Progenitor cell of endocrine pancreas (in vitro differentiated cells): Measurements from ENCODE around the gene TRIM10. TPM values are rescaled to one million over a fixed set of nuclear protein-coding genes. Genes with fewer than 3 reads are reported as not detected.

ENCODE experiments used
- DNase-seq: peaks from one replicate; pipeline ENCODE4 v3.0.0; 2021; ENCODE audit warnings: low spot score; ENCODE audit not compliant: unreplicated experiment
- H3K27ac Mint-ChIP-seq: 2 replicates; pipeline ENCODE4 v1.8.0; 2021; ENCODE audit warnings: mild to moderate bottlenecking, moderate library complexity, mixed read lengths
- H3K27me3 Mint-ChIP-seq: 2 replicates; pipeline ENCODE4 v1.8.0; 2021; ENCODE audit warnings: mixed read lengths
- H3K36me3 Mint-ChIP-seq: 2 replicates; pipeline ENCODE4 v1.8.0; 2022; ENCODE audit warnings: mixed read lengths; ENCODE audit not compliant: insufficient read depth
- H3K4me1 Mint-ChIP-seq: 2 replicates; pipeline ENCODE4 v1.8.0; 2021; ENCODE audit warnings: low read depth, mixed read lengths
- H3K4me3 Mint-ChIP-seq: 2 replicates; pipeline ENCODE4 v1.8.0; 2021; ENCODE audit warnings: low read depth, mild to moderate bottlenecking, moderate library complexity, mixed read lengths
- H3K9me3 Mint-ChIP-seq: 2 replicates; pipeline ENCODE4 v1.8.0; 2021; ENCODE audit warnings: low read depth, mixed read lengths
- total RNA-seq: library from RNA; stranded (reverse); gene quantifications from 2 replicates; pipeline ENCODE4 v1.2.1, GENCODE V29; 2021
- TF ChIP-seq, protein P1 (sequence below): fragments of 200-600 bp; sonication (generic); IDR thresholded peaks from one replicate; pipeline ENCODE4 v1.5.0; 2021; ENCODE audit warnings: antibody characterized with exemption, mild to moderate bottlenecking; ENCODE audit not compliant: unreplicated experiment

Gene TRIM10
- total RNA-seq, 1 donor from 2014 or later: not detected

DNA sequence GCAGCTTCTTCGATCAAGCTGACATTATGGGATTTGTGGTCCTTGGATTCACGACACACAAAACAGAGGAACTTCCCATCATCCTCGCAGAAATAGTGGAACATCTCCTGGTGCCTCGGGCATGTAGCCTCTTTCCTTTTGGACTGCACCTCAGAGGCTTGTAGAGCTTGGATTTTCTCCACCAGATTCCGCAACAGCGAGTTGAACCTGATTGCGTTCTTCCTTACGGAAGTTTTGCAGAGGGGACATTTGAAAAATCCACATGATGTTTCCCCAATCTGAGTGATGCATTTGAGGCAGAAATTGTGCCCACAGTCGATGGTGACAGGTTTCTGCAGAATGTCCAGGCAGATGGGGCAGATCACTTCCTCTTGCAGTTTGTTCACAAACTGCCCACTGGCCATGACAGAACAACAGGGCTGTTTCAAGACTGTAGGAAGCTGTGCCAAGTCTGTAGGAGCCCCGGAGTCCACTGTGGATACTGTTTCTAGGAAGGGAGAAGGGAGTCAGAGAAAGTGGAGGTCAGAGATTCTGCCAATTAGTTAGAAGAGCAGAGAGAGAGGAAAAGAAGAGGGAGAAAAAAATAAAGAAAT, 48.5 kb downstream of the TRIM10 start:
- Mint-ChIP-seq H3K27ac (no peak overlapping the region), H3K27me3 (peaks cover 69% of the 10 kb centered on the region)

DNA sequence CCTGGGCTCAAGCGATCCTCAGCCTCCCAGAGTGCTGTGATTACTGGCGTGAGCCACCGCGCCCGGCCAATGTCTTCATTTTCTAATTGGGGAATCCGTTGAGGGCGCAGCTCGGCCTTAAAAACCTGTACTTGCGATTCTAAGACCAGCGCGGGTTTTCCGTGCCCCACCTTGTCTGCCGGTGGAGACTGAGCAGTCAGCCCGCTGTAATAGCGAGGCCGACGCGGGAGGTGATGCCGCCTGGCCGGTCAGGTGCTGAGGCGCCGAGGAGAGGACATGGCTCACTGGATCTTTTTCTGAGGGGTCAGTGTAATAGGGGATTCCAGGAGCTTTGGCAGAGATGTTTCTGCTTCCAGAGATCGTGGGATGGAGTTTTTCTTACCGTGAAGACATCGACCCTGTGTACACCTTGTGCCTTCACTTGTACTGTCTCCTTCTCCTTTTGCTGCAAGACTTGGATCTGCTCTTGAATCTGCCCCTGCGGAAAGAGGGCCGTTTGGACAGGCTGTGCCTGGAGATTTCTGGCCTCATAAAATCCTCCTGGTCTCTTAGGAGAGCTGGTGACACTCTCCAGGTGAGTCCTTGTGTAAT, 49.6 kb downstream of the TRIM10 start:
- no peaks in the 10 kb centered on the region for H3K9me3 Mint-ChIP-seq
- TF ChIP-seq, protein P1, sequence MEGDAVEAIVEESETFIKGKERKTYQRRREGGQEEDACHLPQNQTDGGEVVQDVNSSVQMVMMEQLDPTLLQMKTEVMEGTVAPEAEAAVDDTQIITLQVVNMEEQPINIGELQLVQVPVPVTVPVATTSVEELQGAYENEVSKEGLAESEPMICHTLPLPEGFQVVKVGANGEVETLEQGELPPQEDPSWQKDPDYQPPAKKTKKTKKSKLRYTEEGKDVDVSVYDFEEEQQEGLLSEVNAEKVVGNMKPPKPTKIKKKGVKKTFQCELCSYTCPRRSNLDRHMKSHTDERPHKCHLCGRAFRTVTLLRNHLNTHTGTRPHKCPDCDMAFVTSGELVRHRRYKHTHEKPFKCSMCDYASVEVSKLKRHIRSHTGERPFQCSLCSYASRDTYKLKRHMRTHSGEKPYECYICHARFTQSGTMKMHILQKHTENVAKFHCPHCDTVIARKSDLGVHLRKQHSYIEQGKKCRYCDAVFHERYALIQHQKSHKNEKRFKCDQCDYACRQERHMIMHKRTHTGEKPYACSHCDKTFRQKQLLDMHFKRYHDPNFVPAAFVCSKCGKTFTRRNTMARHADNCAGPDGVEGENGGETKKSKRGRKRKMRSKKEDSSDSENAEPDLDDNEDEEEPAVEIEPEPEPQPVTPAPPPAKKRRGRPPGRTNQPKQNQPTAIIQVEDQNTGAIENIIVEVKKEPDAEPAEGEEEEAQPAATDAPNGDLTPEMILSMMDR: no peak
- H3K4me1 Mint-ChIP-seq: no peaks in the 10 kb centered on the region
- peaks cover 74% of the 10 kb centered on the region for H3K27me3 Mint-ChIP-seq
- H3K36me3 Mint-ChIP-seq: no peaks in the 10 kb centered on the region
- no peak overlapping the region for H3K27ac Mint-ChIP-seq
- no peak overlapping the region for H3K4me3 Mint-ChIP-seq
- no peak for DNase-seq

More for the DNA sequence above, 48.5 kb downstream of the TRIM10 start:
- no peak overlapping the region for H3K4me3 Mint-ChIP-seq
- H3K36me3 Mint-ChIP-seq: no peaks in the 10 kb centered on the region
- H3K9me3 Mint-ChIP-seq: no peaks in the 10 kb centered on the region
- TF ChIP-seq, protein P1: no peak
- DNase-seq: no peak
- no peaks in the 10 kb centered on the region for H3K4me1 Mint-ChIP-seq

DNA sequence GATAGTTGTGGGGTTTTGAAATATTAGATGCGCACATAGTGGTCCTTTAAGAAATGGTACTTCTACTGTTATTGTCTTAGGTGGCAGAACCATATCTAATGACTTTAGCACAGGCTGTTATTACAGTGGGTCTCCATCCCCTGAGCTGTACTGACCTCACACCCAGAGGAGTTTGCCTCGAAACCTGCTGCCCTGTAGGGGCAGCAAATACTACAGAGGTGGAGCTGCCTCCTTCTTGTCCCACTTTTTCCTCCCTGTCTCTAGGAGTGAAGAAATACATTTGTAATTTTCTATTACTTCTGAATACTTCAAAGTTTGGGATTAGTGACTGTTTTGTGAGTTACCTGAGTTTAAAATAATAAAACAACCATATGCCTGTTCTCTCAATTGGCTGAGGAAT, 56.4 kb downstream of the TRIM10 start:
- TF ChIP-seq, protein P1: no peak
- Mint-ChIP-seq H3K27ac (no peak overlapping the region), H3K36me3 (no peaks in the 10 kb centered on the region), H3K27me3 (peaks cover 75% of the 10 kb centered on the region), H3K9me3 (no peaks in the 10 kb centered on the region), H3K4me3 (no peak overlapping the region), H3K4me1 (peaks cover 12% of the 10 kb centered on the region)
- DNase-seq: no peak

DNA sequence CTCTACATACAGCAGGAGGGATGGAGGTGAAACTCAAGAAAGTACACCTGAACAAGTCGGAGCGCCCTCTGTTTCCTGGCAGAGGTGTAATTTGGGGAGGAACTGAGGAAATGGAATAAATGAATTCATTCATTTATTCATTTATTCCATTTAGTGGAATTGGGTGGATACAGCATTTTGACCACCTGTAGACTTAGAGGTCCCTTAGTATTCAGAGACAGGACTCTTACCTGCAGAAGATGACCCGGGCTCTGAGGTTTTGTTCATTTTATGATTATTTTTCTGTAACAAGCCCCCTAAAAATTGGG, 57.2 kb downstream of the TRIM10 start:
- TF ChIP-seq, protein P1: no peak
- H3K4me1 Mint-ChIP-seq: peaks cover 12% of the 10 kb centered on the region
- no peaks in the 10 kb centered on the region for H3K9me3 Mint-ChIP-seq
- no peaks in the 10 kb centered on the region for H3K36me3 Mint-ChIP-seq
- H3K27ac Mint-ChIP-seq: no peak overlapping the region
- H3K4me3 Mint-ChIP-seq: peak overlapping the region; percentile 62
- DNase-seq: no peak
- peaks cover 79% of the 10 kb centered on the region for H3K27me3 Mint-ChIP-seq

DNA sequence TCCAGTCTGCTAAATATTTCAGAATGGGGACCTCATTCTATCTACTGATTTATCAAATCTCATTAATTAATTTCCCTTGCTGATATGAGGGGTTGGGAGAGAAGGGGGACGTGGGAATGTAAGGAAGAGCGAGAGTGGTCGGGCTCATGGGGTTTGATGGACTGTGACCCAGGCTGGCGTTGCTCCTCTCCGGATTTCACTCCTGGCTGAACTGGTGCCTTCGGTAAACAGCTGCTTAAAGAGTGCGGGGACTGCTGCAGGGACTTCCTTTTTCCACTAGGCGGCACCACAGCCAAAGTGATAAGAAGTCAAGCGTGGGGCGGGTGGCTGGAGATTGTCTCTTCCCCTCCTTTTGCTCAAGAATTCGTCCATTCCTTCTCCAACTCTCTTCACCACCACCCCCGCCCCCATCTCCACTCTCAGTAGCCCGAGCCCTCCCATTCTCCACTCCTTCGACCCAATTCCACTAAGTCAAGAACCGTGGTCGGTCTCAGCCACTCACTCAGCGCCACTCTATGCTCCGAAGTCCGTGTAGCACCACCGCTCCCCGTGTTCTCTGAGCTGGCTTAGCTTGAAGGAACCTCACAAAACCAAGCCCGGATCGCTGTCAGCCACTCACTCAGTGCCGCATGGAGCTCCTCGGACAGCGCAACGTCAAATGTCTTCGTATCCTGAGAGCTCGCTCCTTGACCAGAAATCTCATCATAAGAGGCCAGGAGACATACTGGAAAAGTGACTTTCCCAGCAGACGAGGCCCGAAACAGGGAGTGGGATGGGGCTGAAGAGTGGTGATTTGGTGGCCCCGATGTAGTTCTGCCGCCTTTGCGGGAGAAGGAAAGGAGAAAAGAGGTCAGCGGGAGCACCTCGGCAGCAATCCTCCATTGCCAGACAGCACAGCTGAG, 57.8 kb downstream of the TRIM10 start:
- H3K9me3 Mint-ChIP-seq: no peaks in the 10 kb centered on the region
- H3K4me1 Mint-ChIP-seq: peaks cover 12% of the 10 kb centered on the region
- TF ChIP-seq, protein P1: peak; percentile 77
- peak overlapping the region; percentile 35 for H3K27ac Mint-ChIP-seq
- peak; percentile 62 for DNase-seq
- peak overlapping the region; percentile 62 for H3K4me3 Mint-ChIP-seq
- no peaks in the 10 kb centered on the region for H3K36me3 Mint-ChIP-seq
- peaks cover 80% of the 10 kb centered on the region for H3K27me3 Mint-ChIP-seq
